ES-I3 (cell line): ENCODE data around the gene SRGAP1.

Source experiments
- H3K36me3 ChIP-seq: 2 replicates; pipeline ENCODE4 v1.6.1; 2013; ENCODE audit warnings: mild to moderate bottlenecking, low read length, control low read depth, moderate library complexity; ENCODE audit not compliant: insufficient read depth
- H3K4me1 ChIP-seq: 2 replicates; pipeline ENCODE4 v1.6.1; 2013; ENCODE audit warnings: mild to moderate bottlenecking, control low read depth, low read length; ENCODE audit not compliant: insufficient read depth
- H3K9ac ChIP-seq: 2 replicates; pipeline ENCODE4 v1.6.1; 2013; ENCODE audit warnings: low read depth, mild to moderate bottlenecking, low read length, moderate library complexity
- H3K9me3 ChIP-seq: 2 replicates; pipeline ENCODE4 v1.6.1; 2013; ENCODE audit warnings: mild to moderate bottlenecking, low read length, moderate library complexity; ENCODE audit not compliant: control insufficient read depth, insufficient read depth

The SRGAP1 gene

GRCh38 chr12:63916561-63917476 is 72.3 kb downstream of the SRGAP1 start:
- no peaks in the 10 kb centered on the region for H3K36me3 ChIP-seq
- no peaks in the 10 kb centered on the region for H3K9me3 ChIP-seq
- no peak overlapping the region for H3K9ac ChIP-seq
- peaks cover 19% of the 10 kb centered on the region for H3K4me1 ChIP-seq

GRCh38 chr12:63917477-63917862 is 73.0 kb downstream of the SRGAP1 start:
- no peak overlapping the region for H3K9ac ChIP-seq
- peaks cover 20% of the 10 kb centered on the region for H3K4me1 ChIP-seq
- H3K36me3 ChIP-seq: no peaks in the 10 kb centered on the region
- H3K9me3 ChIP-seq: no peaks in the 10 kb centered on the region

- H3K9ac ChIP-seq: no peak overlapping the region
- peaks cover 23% of the 10 kb centered on the region for H3K4me1 ChIP-seq
- no peaks in the 10 kb centered on the region for H3K36me3 ChIP-seq
- no peaks in the 10 kb centered on the region for H3K9me3 ChIP-seq
Measured at GRCh38 chr12:63917864-63918799, 73.6 kb downstream of the SRGAP1 start.

- Histone ChIP-seq H3K4me1 (peaks cover 23% of the 10 kb centered on the region), H3K36me3 (no peaks in the 10 kb centered on the region), H3K9ac (no peak overlapping the region), H3K9me3 (no peaks in the 10 kb centered on the region)
Measured at GRCh38 chr12:63918800-63919300, 74.3 kb downstream of the SRGAP1 start.

GRCh38 chr12:63919756-63920155 is 75.3 kb downstream of the SRGAP1 start:
- no peak overlapping the region for H3K9ac ChIP-seq
- H3K36me3 ChIP-seq: no peaks in the 10 kb centered on the region
- H3K4me1 ChIP-seq: peaks cover 23% of the 10 kb centered on the region
- no peaks in the 10 kb centered on the region for H3K9me3 ChIP-seq

- H3K9me3 ChIP-seq: no peaks in the 10 kb centered on the region
- H3K9ac ChIP-seq: no peak overlapping the region
- peaks cover 23% of the 10 kb centered on the region for H3K4me1 ChIP-seq
- no peaks in the 10 kb centered on the region for H3K36me3 ChIP-seq
Measured at GRCh38 chr12:63921157-63921556, 76.7 kb downstream of the SRGAP1 start.

GRCh38 chr12:63922474-63922873 is 78.0 kb downstream of the SRGAP1 start:
- no peaks in the 10 kb centered on the region for H3K36me3 ChIP-seq
- H3K9me3 ChIP-seq: no peaks in the 10 kb centered on the region
- H3K4me1 ChIP-seq: peaks cover 18% of the 10 kb centered on the region
- no peak overlapping the region for H3K9ac ChIP-seq

GRCh38 chr12:63924781-63925180 is 80.3 kb downstream of the SRGAP1 start:
- H3K9ac ChIP-seq: no peak overlapping the region
- H3K36me3 ChIP-seq: no peaks in the 10 kb centered on the region
- H3K9me3 ChIP-seq: no peaks in the 10 kb centered on the region
- 0 out of 2 replicates have a peak, but pooled peaks cover 4% of the 10 kb centered on the region for H3K4me1 ChIP-seq

GRCh38 chr12:63927511-63927910 is 83.0 kb downstream of the SRGAP1 start:
- Histone ChIP-seq H3K4me1 (0 out of 2 replicates have a peak, but pooled peaks cover 2% of the 10 kb centered on the region), H3K9me3 (no peaks in the 10 kb centered on the region), H3K9ac (no peak overlapping the region), H3K36me3 (no peaks in the 10 kb centered on the region)

GRCh38 chr12:63928305-63928704 is 83.8 kb downstream of the SRGAP1 start:
- H3K4me1 ChIP-seq: no peaks in the 10 kb centered on the region
- H3K9ac ChIP-seq: no peak overlapping the region
- H3K9me3 ChIP-seq: no peaks in the 10 kb centered on the region
- H3K36me3 ChIP-seq: no peaks in the 10 kb centered on the region

- Histone ChIP-seq H3K4me1 (no peaks in the 10 kb centered on the region), H3K9ac (no peak overlapping the region), H3K36me3 (no peaks in the 10 kb centered on the region), H3K9me3 (no peaks in the 10 kb centered on the region)
Measured at GRCh38 chr12:63929426-63929825, 84.9 kb downstream of the SRGAP1 start.

- no peaks in the 10 kb centered on the region for H3K4me1 ChIP-seq
- H3K9me3 ChIP-seq: no peaks in the 10 kb centered on the region
- H3K36me3 ChIP-seq: no peaks in the 10 kb centered on the region
- H3K9ac ChIP-seq: no peak overlapping the region
Measured at GRCh38 chr12:63930971-63931370, 86.5 kb downstream of the SRGAP1 start.

GRCh38 chr12:63931703-63932102 is 87.2 kb downstream of the SRGAP1 start:
- Histone ChIP-seq H3K9ac (no peak overlapping the region), H3K4me1 (no peaks in the 10 kb centered on the region), H3K36me3 (no peaks in the 10 kb centered on the region), H3K9me3 (no peaks in the 10 kb centered on the region)

- no peak overlapping the region for H3K9ac ChIP-seq
- H3K4me1 ChIP-seq: peaks cover 6% of the 10 kb centered on the region
- no peaks in the 10 kb centered on the region for H3K9me3 ChIP-seq
- no peaks in the 10 kb centered on the region for H3K36me3 ChIP-seq
Measured at GRCh38 chr12:63934936-63935335, 90.4 kb downstream of the SRGAP1 start.
